Thymus (tissue), 2 donors: ENCODE measurements around the gene MAGEA9B. TPM values are rescaled to one million over a fixed set of nuclear protein-coding genes. Genes with fewer than 3 reads are reported as not detected.

Source experiments
- polyA plus RNA-seq: library from polyadenylated mRNA; stranded (reverse); fragments of 200-250 nt; gene quantifications from one replicate; pipeline ENCODE4 v1.2.3, GENCODE V29; 2013
- total RNA-seq: library from RNA; stranded (reverse); fragments of 120-200 nt; gene quantifications from one replicate; pipeline ENCODE4 v1.2.4, GENCODE V29; 2013
- donor health status: healthy.

The MAGEA9B gene
- total and polyA plus RNA-seq, 2 donors: 0.11 TPM; not detected in 1

Other genes with a start within 250 kb of the MAGEA9B start
- gene IDS, start 82.2 kb downstream of the MAGEA9B start, total RNA-seq: 10.3 TPM
- gene IDS, start 82.2 kb downstream of the MAGEA9B start, polyA plus RNA-seq: 33.5 TPM
- gene EOLA1, start 46.4 kb downstream of the MAGEA9B start, total RNA-seq: 18.1 TPM
- gene EOLA1, start 46.4 kb downstream of the MAGEA9B start, polyA plus RNA-seq: 33.5 TPM
- gene HSFX3, start 37.5 kb downstream of the MAGEA9B start, total RNA-seq: 0.28 TPM
- 1.6 TPM for gene HSFX3, start 37.5 kb downstream of the MAGEA9B start, polyA plus RNA-seq
- 0.28 TPM for gene HSFX2, start 7.9 kb upstream of the MAGEA9B start, total RNA-seq
- gene HSFX2, start 7.9 kb upstream of the MAGEA9B start, polyA plus RNA-seq: 1.1 TPM
- gene TMEM185A, start 44.3 kb upstream of the MAGEA9B start, total RNA-seq: 10.1 TPM
- 16.0 TPM for gene TMEM185A, start 44.3 kb upstream of the MAGEA9B start, polyA plus RNA-seq
- gene MAGEA11, start 124.6 kb upstream of the MAGEA9B start, total RNA-seq: 0.05 TPM
- 0.50 TPM for gene MAGEA11, start 124.6 kb upstream of the MAGEA9B start, polyA plus RNA-seq
- gene HSFX1, start 186.6 kb upstream of the MAGEA9B start, total RNA-seq: 0.24 TPM
- gene HSFX1, start 186.6 kb upstream of the MAGEA9B start, polyA plus RNA-seq: 0.25 TPM
- not detected for gene MAGEA9, start 194.5 kb upstream of the MAGEA9B start, total RNA-seq
- gene MAGEA9, start 194.5 kb upstream of the MAGEA9B start, polyA plus RNA-seq: 0.02 TPM